ENCODE data around the gene NECTIN3. TPM values are rescaled to one million over a fixed set of nuclear protein-coding genes. Genes with fewer than 3 reads are reported as not detected.

The NECTIN3 gene
- total RNA-seq, 1 donor from 2014 or later = 13.2 TPM

DNA sequence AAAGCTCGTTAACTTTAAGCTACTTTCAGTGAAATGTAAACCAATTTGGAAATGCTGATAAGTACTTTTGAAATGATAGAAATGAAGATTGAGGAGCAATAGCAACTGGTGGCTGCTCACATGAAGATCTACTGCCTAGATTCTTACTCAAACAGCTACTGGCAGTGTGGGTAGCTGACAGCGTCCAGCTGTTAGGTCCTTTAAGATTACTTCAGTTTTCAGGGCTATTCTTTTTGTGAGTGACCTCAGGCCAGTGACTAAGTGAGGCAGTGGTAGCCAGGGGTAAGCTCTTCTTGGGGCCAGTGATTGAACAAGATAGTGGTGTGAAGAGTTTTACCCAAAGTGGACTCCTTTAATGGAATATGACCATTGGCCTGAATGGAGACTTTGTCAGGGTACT is 41.3 kb downstream of the NECTIN3 start:
- FAIRE-seq (no peak), DNase-seq (ENCODE audit: low read depth) (no peak)
- Histone ChIP-seq H3K36me3 (ENCODE audit: control insufficient read depth, insufficient read depth, low read length) (no peaks in the 10 kb centered on the region), H3K4me3 (ENCODE audit: low read depth, low read length) (no peak overlapping the region), H3K27me3 (ENCODE audit: control insufficient read depth, insufficient read depth, low read length) (no peaks in the 10 kb centered on the region)
- TF ChIP-seq, protein P1, sequence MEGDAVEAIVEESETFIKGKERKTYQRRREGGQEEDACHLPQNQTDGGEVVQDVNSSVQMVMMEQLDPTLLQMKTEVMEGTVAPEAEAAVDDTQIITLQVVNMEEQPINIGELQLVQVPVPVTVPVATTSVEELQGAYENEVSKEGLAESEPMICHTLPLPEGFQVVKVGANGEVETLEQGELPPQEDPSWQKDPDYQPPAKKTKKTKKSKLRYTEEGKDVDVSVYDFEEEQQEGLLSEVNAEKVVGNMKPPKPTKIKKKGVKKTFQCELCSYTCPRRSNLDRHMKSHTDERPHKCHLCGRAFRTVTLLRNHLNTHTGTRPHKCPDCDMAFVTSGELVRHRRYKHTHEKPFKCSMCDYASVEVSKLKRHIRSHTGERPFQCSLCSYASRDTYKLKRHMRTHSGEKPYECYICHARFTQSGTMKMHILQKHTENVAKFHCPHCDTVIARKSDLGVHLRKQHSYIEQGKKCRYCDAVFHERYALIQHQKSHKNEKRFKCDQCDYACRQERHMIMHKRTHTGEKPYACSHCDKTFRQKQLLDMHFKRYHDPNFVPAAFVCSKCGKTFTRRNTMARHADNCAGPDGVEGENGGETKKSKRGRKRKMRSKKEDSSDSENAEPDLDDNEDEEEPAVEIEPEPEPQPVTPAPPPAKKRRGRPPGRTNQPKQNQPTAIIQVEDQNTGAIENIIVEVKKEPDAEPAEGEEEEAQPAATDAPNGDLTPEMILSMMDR (IDR thresholded peaks at IDR 0.05; ENCODE audit: insufficient read depth, low read length, severe bottlenecking) = no peak

DNA sequence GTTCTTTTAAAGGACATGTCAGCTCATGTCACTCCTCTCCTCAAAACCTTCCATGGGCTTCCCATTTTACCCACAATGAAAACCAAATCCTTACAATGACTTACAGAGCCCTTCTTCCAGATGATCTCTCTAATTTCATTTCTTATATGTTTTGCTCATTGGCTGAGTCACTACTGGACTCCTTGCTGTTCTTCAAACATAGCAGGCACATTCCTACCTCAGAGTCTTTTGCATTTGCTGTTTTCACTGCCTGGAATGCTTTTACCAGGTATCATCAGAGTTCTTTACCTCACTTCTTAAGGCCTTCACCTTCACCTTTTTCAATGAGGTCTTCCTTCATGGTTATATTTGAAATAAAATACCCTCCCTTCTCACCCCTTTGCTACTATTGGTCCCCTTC is 57.3 kb downstream of the NECTIN3 start:
- no peaks in the 10 kb centered on the region for H3K36me3 ChIP-seq (ENCODE audit: control insufficient read depth, insufficient read depth, low read length)
- DNase-seq (ENCODE audit: low read depth) = peak; percentile 23
- H3K27me3 ChIP-seq (ENCODE audit: control insufficient read depth, insufficient read depth, low read length) = no peaks in the 10 kb centered on the region
- TF ChIP-seq, protein P1 (IDR thresholded peaks at IDR 0.05; ENCODE audit: insufficient read depth, low read length, severe bottlenecking) = no peak
- no peak for FAIRE-seq
- H3K4me3 ChIP-seq (ENCODE audit: low read depth, low read length) = no peak overlapping the region

DNA sequence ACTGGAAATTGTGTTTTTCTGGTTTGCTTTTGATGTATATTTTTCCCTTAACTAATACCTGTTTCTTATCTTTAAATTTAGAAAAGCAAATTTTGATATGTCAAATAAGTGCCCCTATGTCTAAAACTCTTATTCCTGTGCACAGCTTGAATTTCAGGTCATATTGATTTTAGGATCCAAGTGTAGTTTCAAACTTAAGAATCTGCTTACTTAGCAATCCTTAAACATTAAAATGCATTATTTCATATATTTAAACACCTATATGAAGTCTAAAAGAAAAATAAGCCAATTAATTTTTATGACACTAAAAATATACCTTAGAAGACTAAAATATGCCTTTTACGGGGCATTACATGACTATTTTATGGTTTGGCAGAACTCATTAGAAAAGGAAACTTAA is 59.2 kb downstream of the NECTIN3 start:
- no peaks in the 10 kb centered on the region for H3K27me3 ChIP-seq (ENCODE audit: control insufficient read depth, insufficient read depth, low read length)
- TF ChIP-seq, protein P1 (IDR thresholded peaks at IDR 0.05; ENCODE audit: insufficient read depth, low read length, severe bottlenecking) = no peak
- no peak overlapping the region for H3K4me3 ChIP-seq (ENCODE audit: low read depth, low read length)
- H3K36me3 ChIP-seq (ENCODE audit: control insufficient read depth, insufficient read depth, low read length) = no peaks in the 10 kb centered on the region
- FAIRE-seq = no peak
- DNase-seq (ENCODE audit: low read depth) = no peak

DNA sequence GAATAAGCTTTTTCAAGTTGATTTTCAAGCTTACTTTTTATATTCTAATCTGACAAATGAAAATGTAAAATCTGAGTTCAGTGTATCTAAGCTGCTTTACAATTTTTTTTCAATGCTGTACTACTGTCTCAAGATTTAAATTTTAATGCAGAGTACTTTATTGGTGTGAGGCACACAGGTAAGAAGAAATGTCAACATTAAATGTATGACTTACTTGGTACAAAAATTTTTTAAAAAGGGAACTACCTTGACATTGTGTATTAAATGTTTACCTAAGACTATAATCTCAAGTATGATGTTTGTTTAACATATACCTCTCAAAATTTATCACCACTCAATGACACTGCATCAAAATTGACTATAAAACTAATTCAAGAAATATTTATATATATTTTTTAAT is 62.7 kb downstream of the NECTIN3 start:
- DNase-seq (ENCODE audit: low read depth) (no peak), FAIRE-seq (no peak)
- Histone ChIP-seq H3K27me3 (ENCODE audit: control insufficient read depth, insufficient read depth, low read length) (no peaks in the 10 kb centered on the region), H3K36me3 (ENCODE audit: control insufficient read depth, insufficient read depth, low read length) (no peaks in the 10 kb centered on the region), H3K4me3 (ENCODE audit: low read depth, low read length) (no peak overlapping the region)
- TF ChIP-seq, protein P1 (IDR thresholded peaks at IDR 0.05; ENCODE audit: insufficient read depth, low read length, severe bottlenecking) = no peak

DNA sequence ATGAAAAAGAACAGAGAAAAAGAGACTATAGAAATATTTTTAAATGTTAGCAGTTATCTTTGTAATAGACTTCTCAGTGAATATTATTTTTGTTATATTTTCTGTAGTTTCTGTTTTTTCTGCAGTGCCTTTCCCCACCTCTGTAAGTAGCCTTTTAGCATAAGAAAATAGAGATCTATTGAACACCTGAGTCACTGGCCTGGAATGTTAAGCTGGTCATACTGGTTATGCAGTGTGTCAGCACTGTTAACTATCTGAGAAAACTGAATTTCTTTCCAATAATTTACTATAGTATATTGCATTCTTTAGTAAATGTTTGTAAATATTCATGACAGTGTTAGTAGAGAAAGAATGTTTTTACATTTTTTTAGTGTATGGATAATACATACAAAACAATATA is 79.8 kb downstream of the NECTIN3 start:
- TF ChIP-seq, protein P1 (IDR thresholded peaks at IDR 0.05; ENCODE audit: insufficient read depth, low read length, severe bottlenecking) = no peak
- FAIRE-seq = no peak
- no peak overlapping the region for H3K4me3 ChIP-seq (ENCODE audit: low read depth, low read length)
- no peaks in the 10 kb centered on the region for H3K27me3 ChIP-seq (ENCODE audit: control insufficient read depth, insufficient read depth, low read length)
- DNase-seq (ENCODE audit: low read depth) = peak; percentile 85
- H3K36me3 ChIP-seq (ENCODE audit: control insufficient read depth, insufficient read depth, low read length) = no peaks in the 10 kb centered on the region

DNA sequence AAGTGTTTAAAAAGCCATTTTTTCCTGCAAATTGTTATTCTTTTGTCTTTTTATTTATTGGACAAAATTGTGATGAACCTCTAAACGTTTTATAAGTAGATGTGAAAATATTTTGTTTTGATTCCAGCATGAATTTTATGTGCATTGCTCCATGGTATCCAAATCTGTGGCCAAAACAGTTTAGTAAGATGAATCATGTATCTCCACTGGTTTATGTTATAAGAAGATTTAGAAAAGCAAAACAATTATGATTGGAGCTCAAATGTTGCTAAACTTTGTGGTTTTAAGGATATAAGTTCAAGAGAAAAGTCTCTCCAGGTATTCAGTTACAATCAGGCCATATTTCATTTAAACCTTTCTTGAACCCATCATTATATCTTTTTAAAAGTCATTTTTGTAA is 80.9 kb downstream of the NECTIN3 start:
- H3K36me3 ChIP-seq (ENCODE audit: control insufficient read depth, insufficient read depth, low read length) = no peaks in the 10 kb centered on the region
- no peak for FAIRE-seq
- DNase-seq (ENCODE audit: low read depth) = no peak

More for the DNA sequence above, 80.9 kb downstream of the NECTIN3 start:
- Histone ChIP-seq H3K27me3 (ENCODE audit: control insufficient read depth, insufficient read depth, low read length) (no peaks in the 10 kb centered on the region), H3K4me3 (ENCODE audit: low read depth, low read length) (no peak overlapping the region)
- TF ChIP-seq, protein P1 (IDR thresholded peaks at IDR 0.05; ENCODE audit: insufficient read depth, low read length, severe bottlenecking) = no peak

Data from bronchial epithelial cell (primary cell).